ENCODE measurements around the gene OLFML2A. TPM values are rescaled to one million over a fixed set of nuclear protein-coding genes. Genes with fewer than 3 reads are reported as not detected.

OLFML2A gene
- total RNA-seq, 1 experiment from 2014 or later = 6.7 TPM

- ChIA-PET CTCF (no interaction called here), POLR2A (interaction anchor here (0.6 kb wide), 1 partner anchor 362 kb away, joined by 3 read pairs; no protein-coding TSS in a partner anchor)
- TF ChIP-seq ZBTB21 (CRISPR knock-in tag; IDR thresholded peaks at IDR 0.05; ENCODE audit: borderline replicate concordance) = no peak
- TF ChIP-seq CTCF (IDR thresholded peaks at IDR 0.05) = no peak
- no peak for TF ChIP-seq MXD4 (CRISPR knock-in tag; IDR thresholded peaks at IDR 0.05; ENCODE audit: borderline replicate concordance)
- TF ChIP-seq ZNF671 (CRISPR knock-in tag; IDR thresholded peaks at IDR 0.05) = no peak
- TF ChIP-seq, protein P1, sequence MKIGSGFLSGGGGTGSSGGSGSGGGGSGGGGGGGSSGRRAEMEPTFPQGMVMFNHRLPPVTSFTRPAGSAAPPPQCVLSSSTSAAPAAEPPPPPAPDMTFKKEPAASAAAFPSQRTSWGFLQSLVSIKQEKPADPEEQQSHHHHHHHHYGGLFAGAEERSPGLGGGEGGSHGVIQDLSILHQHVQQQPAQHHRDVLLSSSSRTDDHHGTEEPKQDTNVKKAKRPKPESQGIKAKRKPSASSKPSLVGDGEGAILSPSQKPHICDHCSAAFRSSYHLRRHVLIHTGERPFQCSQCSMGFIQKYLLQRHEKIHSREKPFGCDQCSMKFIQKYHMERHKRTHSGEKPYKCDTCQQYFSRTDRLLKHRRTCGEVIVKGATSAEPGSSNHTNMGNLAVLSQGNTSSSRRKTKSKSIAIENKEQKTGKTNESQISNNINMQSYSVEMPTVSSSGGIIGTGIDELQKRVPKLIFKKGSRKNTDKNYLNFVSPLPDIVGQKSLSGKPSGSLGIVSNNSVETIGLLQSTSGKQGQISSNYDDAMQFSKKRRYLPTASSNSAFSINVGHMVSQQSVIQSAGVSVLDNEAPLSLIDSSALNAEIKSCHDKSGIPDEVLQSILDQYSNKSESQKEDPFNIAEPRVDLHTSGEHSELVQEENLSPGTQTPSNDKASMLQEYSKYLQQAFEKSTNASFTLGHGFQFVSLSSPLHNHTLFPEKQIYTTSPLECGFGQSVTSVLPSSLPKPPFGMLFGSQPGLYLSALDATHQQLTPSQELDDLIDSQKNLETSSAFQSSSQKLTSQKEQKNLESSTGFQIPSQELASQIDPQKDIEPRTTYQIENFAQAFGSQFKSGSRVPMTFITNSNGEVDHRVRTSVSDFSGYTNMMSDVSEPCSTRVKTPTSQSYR (CRISPR knock-in tag; IDR thresholded peaks at IDR 0.05) = no peak
- TF ChIP-seq ZNF416 (CRISPR knock-in tag; IDR thresholded peaks at IDR 0.05) = no peak
- no peak for TF ChIP-seq ZNF219 (CRISPR knock-in tag; IDR thresholded peaks at IDR 0.05; ENCODE audit: borderline replicate concordance)
- no peak for TF ChIP-seq CREB1 (CRISPR knock-in tag; IDR thresholded peaks at IDR 0.05)
- no peak for TF ChIP-seq SOX15 (CRISPR knock-in tag; IDR thresholded peaks at IDR 0.05)
- TF ChIP-seq FOXP1 (CRISPR knock-in tag; IDR thresholded peaks at IDR 0.05; ENCODE audit: borderline replicate concordance) = no peak
- no peak for TF ChIP-seq ATF3 (CRISPR knock-in tag; conservative IDR thresholded peaks at IDR 0.05)
- TF ChIP-seq USF2 (CRISPR knock-in tag; IDR thresholded peaks at IDR 0.05) = no peak
- TF ChIP-seq IRF2 (CRISPR knock-in tag; IDR thresholded peaks at IDR 0.05; ENCODE audit: borderline replicate concordance, low read depth) = no peak
- peaks cover 4% of the 10 kb centered on the region for H3K4me1 Mint-ChIP-seq
- H3K36me3 Mint-ChIP-seq = no peaks in the 10 kb centered on the region
- H3K27me3 Mint-ChIP-seq (ENCODE audit: low read depth) = no peaks in the 10 kb centered on the region
- no peak for ATAC-seq
- H3K9me3 Mint-ChIP-seq = no peaks in the 10 kb centered on the region
- no peak overlapping the region for H3K4me3 Mint-ChIP-seq
- no peak overlapping the region; the same call in 1 of the 2 replicates for H3K27ac Mint-ChIP-seq
- no peak for DNase-seq (ENCODE audit: low spot score)
Observed at GRCh38 chr9:124805186-124805585, 28.3 kb downstream of the OLFML2A start.

GRCh38 chr9:124808246-124808956 lies 31.5 kb downstream of the OLFML2A start:
- no peaks in the 10 kb centered on the region for H3K9me3 Mint-ChIP-seq
- DNase-seq (ENCODE audit: low spot score) (no peak), ATAC-seq (no peak)
- no peak overlapping the region for H3K4me3 Mint-ChIP-seq
- peaks cover 28% of the 10 kb centered on the region for H3K4me1 Mint-ChIP-seq
- peak overlapping the region; percentile 53 for H3K27ac Mint-ChIP-seq
- ChIA-PET CTCF (interaction anchor here (0.6 to 10.1 kb wide), 10 partner anchors 9 to 191 kb away, joined by 3 to 147 read pairs (median 4); partner anchors contain the start of genes NR6A1, OLFML2A and WDR38), POLR2A (no interaction called here)
- no peak for TF ChIP-seq GRHL2 (CRISPR knock-in tag; IDR thresholded peaks at IDR 0.05; ENCODE audit: insufficient replicate concordance, severe bottlenecking)
- TF ChIP-seq, protein P2, sequence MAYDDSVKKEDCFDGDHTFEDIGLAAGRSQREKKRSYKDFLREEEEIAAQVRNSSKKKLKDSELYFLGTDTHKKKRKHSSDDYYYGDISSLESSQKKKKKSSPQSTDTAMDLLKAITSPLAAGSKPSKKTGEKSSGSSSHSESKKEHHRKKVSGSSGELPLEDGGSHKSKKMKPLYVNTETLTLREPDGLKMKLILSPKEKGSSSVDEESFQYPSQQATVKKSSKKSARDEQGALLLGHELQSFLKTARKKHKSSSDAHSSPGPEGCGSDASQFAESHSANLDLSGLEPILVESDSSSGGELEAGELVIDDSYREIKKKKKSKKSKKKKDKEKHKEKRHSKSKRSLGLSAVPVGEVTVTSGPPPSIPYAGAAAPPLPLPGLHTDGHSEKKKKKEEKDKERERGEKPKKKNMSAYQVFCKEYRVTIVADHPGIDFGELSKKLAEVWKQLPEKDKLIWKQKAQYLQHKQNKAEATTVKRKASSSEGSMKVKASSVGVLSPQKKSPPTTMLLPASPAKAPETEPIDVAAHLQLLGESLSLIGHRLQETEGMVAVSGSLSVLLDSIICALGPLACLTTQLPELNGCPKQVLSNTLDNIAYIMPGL (CRISPR knock-in tag; IDR thresholded peaks at IDR 0.05) = no peak
- TF ChIP-seq, protein P3, sequence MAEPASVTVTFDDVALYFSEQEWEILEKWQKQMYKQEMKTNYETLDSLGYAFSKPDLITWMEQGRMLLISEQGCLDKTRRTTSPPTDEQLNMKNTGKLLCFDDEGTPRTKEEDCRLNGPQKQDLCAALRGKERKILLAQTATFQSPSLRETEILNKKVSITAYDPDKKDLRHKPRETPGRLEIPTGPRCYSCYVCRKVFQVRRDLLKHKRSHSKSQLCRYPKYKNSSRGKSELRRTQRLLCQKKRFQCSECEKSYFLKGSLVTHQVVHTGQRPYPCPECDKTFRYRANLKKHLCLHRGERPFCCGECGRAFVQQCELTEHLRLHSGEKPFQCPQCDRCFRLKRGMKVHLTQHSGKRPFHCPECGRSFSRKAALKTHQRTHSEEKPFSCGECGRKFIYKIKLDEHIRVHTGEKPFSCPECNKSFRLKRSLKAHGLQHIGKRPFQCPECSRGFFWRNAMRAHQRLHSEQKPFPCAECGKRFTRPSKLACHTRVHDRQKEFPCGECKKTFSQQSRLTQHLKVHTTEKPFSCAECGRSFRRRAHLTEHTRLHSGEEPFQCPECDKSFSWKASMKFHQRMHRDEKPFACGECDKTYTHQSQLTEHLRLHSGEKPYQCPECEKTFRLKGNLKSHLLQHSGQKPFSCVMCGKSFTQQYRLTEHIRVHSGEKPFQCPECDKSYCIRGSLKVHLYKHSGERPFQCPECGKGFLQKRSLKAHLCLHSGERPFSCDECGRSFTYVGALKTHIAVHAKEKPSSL (CRISPR knock-in tag; conservative IDR thresholded peaks at IDR 0.05) = no peak
- TF ChIP-seq, protein P4, sequence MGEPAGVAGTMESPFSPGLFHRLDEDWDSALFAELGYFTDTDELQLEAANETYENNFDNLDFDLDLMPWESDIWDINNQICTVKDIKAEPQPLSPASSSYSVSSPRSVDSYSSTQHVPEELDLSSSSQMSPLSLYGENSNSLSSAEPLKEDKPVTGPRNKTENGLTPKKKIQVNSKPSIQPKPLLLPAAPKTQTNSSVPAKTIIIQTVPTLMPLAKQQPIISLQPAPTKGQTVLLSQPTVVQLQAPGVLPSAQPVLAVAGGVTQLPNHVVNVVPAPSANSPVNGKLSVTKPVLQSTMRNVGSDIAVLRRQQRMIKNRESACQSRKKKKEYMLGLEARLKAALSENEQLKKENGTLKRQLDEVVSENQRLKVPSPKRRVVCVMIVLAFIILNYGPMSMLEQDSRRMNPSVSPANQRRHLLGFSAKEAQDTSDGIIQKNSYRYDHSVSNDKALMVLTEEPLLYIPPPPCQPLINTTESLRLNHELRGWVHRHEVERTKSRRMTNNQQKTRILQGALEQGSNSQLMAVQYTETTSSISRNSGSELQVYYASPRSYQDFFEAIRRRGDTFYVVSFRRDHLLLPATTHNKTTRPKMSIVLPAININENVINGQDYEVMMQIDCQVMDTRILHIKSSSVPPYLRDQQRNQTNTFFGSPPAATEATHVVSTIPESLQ (CRISPR knock-in tag; IDR thresholded peaks at IDR 0.05) = no peak
- TF ChIP-seq ZNF512 (CRISPR knock-in tag; IDR thresholded peaks at IDR 0.05; ENCODE audit: borderline replicate concordance) = no peak
- H3K36me3 Mint-ChIP-seq = no peaks in the 10 kb centered on the region
- no peaks in the 10 kb centered on the region for H3K27me3 Mint-ChIP-seq (ENCODE audit: low read depth)

All from WTC11 (cell line).